Measurements from ENCODE around the gene EFCAB13.
"Not testable (repeated sequence)": the region's sequence is repeated elsewhere in the genome, so short reads cannot be mapped to it uniquely, and the experiment has no call there.

DNA sequence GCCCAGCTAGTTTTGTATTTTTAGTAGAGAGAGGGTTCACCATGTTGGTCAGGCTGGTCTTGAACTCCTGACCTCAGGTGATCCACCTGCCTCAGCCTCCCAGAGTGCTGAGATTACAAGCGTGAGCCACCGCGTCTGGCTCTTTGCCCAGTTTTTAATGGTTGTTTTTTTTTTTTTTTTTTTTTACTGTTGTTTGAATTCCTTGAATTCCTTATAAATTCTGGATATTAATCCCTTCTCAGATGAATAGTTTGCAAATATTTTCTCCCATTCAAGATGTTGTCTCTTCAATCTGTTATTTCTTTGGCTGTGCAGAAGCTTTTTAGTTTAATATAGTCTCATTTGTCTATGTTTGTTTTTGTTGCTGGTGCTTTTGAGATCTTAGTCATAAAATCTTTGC, 47.1 kb downstream of the EFCAB13 start:
- TF ChIP-seq, protein P1, sequence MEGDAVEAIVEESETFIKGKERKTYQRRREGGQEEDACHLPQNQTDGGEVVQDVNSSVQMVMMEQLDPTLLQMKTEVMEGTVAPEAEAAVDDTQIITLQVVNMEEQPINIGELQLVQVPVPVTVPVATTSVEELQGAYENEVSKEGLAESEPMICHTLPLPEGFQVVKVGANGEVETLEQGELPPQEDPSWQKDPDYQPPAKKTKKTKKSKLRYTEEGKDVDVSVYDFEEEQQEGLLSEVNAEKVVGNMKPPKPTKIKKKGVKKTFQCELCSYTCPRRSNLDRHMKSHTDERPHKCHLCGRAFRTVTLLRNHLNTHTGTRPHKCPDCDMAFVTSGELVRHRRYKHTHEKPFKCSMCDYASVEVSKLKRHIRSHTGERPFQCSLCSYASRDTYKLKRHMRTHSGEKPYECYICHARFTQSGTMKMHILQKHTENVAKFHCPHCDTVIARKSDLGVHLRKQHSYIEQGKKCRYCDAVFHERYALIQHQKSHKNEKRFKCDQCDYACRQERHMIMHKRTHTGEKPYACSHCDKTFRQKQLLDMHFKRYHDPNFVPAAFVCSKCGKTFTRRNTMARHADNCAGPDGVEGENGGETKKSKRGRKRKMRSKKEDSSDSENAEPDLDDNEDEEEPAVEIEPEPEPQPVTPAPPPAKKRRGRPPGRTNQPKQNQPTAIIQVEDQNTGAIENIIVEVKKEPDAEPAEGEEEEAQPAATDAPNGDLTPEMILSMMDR (IDR thresholded peaks at IDR 0.05) = not testable (repeated sequence)
- not testable (repeated sequence) for TF ChIP-seq POLR2A (IDR thresholded peaks at IDR 0.05)

All from adrenal gland (tissue), 5 donors.